SK-N-SH treated with all-trans-retinoic acid at 6 μM for 48 hours (cell line): Measurements from ENCODE around the gene GCSH.
"Not testable (repeated sequence)": the region's sequence is repeated elsewhere in the genome, so short reads cannot be mapped to it uniquely, and the experiment has no call there.

ENCODE experiments used
- ATAC-seq: fragments of 200-7000 bp; cut with Tn5 transposase; 3 replicates; pipeline ENCODE4 v1.9.1; 2020; ENCODE audit warnings: mild to moderate bottlenecking, moderate library complexity
- CSDC2 ChIP-seq: fragments of 250-450 bp; sonication (Bioruptor Pico); IDR thresholded peaks from 2 replicates; pipeline ENCODE4 v1.5.0; 2020; ENCODE audit warnings: mild to moderate bottlenecking, moderate library complexity
- ESRRG ChIP-seq: fragments of 250-450 bp; sonication (Bioruptor Pico); IDR thresholded peaks from 2 replicates; pipeline ENCODE4 v1.6.1; 2021; ENCODE audit warnings: mild to moderate bottlenecking
- ISL1 ChIP-seq: fragments of 250-450 bp; sonication (Bioruptor Pico); IDR thresholded peaks from 2 replicates; pipeline ENCODE4 v2.1.2; 2022; ENCODE audit warnings: mild to moderate bottlenecking, moderate library complexity
- PPARA ChIP-seq: fragments of 250-450 bp; sonication (Bioruptor Pico); IDR thresholded peaks from 2 replicates; pipeline ENCODE4 v1.5.0; 2020; ENCODE audit warnings: mild to moderate bottlenecking, borderline replicate concordance
- RARB ChIP-seq: fragments of 250-450 bp; sonication (Bioruptor Pico); IDR thresholded peaks from 2 replicates; pipeline ENCODE4 v1.8.0; 2021; ENCODE audit warnings: mild to moderate bottlenecking, moderate library complexity
- TOX ChIP-seq: fragments of 250-450 bp; sonication (Bioruptor Pico); IDR thresholded peaks from 2 replicates; pipeline ENCODE4 v1.8.0; 2021; ENCODE audit warnings: mild to moderate bottlenecking, moderate library complexity, borderline replicate concordance
- ZC3H10 ChIP-seq: fragments of 250-450 bp; sonication (Bioruptor Pico); IDR thresholded peaks from 2 replicates; pipeline ENCODE4 v1.5.1; 2021; ENCODE audit warnings: mild to moderate bottlenecking, moderate library complexity
- ZFP3 ChIP-seq: fragments of 250-450 bp; sonication (Bioruptor Pico); IDR thresholded peaks from 2 replicates; pipeline ENCODE4 v1.5.0; 2020; ENCODE audit warnings: mild to moderate bottlenecking, moderate library complexity
- ZFP30 ChIP-seq: fragments of 450-650 bp; formaldehyde crosslinking; IDR thresholded peaks from 2 replicates; pipeline ENCODE4 v1.5.0; 2022; ENCODE audit warnings: mild to moderate bottlenecking, moderate library complexity
- ZNF565 ChIP-seq: fragments of 450-650 bp; formaldehyde crosslinking; conservative IDR thresholded peaks from 2 replicates; pipeline ENCODE4 v1.5.0; 2020; ENCODE audit warnings: low read depth, mild to moderate bottlenecking, moderate library complexity
- ZNF70 ChIP-seq: fragments of 450-650 bp; formaldehyde crosslinking; IDR thresholded peaks from 2 replicates; pipeline ENCODE4 v1.5.0; 2020; ENCODE audit warnings: mild to moderate bottlenecking, moderate library complexity
- TF ChIP-seq, protein P1 (sequence below): fragments of 250-450 bp; sonication (Bioruptor Pico); IDR thresholded peaks from 2 replicates; pipeline ENCODE4 v1.5.0; 2020; ENCODE audit warnings: mild to moderate bottlenecking, moderate library complexity
- TF ChIP-seq, protein P2 (sequence below): fragments of 250-450 bp; sonication (Bioruptor Pico); IDR thresholded peaks from 2 replicates; pipeline ENCODE4 v1.8.0; 2021; ENCODE audit warnings: low read depth, mild to moderate bottlenecking, moderate library complexity, borderline replicate concordance
- TF ChIP-seq, protein P3 (sequence below): fragments of 250-450 bp; sonication (Bioruptor Pico); IDR thresholded peaks from 2 replicates; pipeline ENCODE4 v1.8.0; 2020; ENCODE audit warnings: mild to moderate bottlenecking, moderate library complexity, borderline replicate concordance
- TF ChIP-seq, protein P4 (sequence below): fragments of 250-450 bp; sonication (Bioruptor Pico); IDR thresholded peaks from 2 replicates; pipeline ENCODE4 v1.5.1; 2021; ENCODE audit warnings: mild to moderate bottlenecking, moderate library complexity
- TF ChIP-seq, protein P5 (sequence below): fragments of 250-450 bp; sonication (Bioruptor Pico); IDR thresholded peaks from 2 replicates; pipeline ENCODE4 v1.5.1; 2020; ENCODE audit warnings: low read depth, mild to moderate bottlenecking, moderate library complexity

The GCSH gene

DNA sequence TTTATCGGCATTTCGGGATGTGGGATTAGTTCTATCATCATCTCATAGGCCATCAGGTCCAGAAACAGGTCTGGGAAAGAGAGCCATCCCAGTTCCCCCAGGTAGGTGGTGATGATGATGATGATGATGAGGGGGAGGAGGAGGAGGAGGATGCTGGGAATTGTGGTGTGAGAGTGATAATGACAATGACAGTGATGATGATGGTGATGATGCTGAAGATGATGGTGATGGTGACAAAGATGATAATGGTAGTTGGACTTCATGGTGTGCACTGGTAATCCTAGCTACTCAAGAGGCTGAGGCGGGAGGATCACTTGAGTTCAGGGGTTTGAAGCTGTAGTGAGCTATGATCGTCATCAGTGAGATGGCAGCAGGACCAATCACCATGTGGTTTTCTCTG lies 16.3 kb upstream of the GCSH start:
- TF ChIP-seq CSDC2 (CRISPR knock-in tag) (no peak), ZNF565 (CRISPR knock-in tag) (no peak), ISL1 (CRISPR knock-in tag) (no peak), PPARA (CRISPR knock-in tag) (no peak), ESRRG (CRISPR knock-in tag) (no peak), ZNF70 (no peak)
- TF ChIP-seq, protein P1, sequence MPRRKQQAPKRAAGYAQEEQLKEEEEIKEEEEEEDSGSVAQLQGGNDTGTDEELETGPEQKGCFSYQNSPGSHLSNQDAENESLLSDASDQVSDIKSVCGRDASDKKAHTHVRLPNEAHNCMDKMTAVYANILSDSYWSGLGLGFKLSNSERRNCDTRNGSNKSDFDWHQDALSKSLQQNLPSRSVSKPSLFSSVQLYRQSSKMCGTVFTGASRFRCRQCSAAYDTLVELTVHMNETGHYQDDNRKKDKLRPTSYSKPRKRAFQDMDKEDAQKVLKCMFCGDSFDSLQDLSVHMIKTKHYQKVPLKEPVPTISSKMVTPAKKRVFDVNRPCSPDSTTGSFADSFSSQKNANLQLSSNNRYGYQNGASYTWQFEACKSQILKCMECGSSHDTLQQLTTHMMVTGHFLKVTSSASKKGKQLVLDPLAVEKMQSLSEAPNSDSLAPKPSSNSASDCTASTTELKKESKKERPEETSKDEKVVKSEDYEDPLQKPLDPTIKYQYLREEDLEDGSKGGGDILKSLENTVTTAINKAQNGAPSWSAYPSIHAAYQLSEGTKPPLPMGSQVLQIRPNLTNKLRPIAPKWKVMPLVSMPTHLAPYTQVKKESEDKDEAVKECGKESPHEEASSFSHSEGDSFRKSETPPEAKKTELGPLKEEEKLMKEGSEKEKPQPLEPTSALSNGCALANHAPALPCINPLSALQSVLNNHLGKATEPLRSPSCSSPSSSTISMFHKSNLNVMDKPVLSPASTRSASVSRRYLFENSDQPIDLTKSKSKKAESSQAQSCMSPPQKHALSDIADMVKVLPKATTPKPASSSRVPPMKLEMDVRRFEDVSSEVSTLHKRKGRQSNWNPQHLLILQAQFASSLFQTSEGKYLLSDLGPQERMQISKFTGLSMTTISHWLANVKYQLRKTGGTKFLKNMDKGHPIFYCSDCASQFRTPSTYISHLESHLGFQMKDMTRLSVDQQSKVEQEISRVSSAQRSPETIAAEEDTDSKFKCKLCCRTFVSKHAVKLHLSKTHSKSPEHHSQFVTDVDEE (CRISPR knock-in tag), result no peak
- no peak for ATAC-seq

DNA sequence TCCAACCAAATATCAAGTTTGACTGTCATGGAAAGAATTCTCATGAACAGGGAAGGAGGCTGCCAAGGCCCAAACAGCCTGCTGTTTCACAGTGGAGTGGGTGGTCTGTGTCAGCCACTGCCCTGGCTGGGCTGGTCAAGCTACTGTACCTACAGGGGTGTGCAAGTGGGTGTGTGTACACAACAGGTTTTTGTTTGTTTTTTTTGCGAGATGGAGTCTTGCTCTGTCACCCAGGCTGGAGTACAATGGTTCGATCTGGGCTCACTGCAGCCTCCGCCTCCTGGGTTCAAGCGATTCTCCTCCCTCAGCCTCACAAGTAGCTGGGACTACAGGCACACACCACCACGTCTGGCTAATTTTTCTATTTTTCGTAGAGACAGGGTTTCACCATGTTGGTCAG lies 13.1 kb upstream of the GCSH start:
- not testable (repeated sequence) for ATAC-seq

DNA sequence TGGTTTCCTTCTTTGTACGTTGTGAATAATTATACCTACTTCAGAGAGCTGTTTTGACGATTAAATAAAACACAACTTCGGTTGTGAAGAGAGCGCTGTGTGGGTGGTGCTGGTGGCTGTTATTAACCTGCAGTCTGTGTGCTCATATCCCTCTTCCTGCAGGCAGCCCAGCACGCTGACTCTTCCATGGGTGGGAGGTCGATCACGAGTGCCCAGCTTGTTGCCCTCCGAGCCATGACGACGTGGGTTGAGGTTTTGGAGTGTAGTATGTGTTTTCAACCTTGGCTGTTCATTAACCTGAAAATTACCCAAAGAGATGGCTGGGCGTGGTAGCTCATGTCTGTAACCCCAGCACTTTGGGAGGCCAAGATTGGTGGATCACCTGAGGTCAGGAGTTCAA lies 11.3 kb upstream of the GCSH start:
- no peak for ATAC-seq
- TF ChIP-seq, protein P2, sequence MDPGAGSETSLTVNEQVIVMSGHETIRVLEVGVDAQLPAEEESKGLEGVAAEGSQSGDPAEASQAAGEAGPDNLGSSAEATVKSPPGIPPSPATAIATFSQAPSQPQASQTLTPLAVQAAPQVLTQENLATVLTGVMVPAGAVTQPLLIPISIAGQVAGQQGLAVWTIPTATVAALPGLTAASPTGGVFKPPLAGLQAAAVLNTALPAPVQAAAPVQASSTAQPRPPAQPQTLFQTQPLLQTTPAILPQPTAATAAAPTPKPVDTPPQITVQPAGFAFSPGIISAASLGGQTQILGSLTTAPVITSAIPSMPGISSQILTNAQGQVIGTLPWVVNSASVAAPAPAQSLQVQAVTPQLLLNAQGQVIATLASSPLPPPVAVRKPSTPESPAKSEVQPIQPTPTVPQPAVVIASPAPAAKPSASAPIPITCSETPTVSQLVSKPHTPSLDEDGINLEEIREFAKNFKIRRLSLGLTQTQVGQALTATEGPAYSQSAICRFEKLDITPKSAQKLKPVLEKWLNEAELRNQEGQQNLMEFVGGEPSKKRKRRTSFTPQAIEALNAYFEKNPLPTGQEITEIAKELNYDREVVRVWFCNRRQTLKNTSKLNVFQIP, result no peak
- TF ChIP-seq ZC3H10 (CRISPR knock-in tag), result no peak
- no peak for TF ChIP-seq TOX (CRISPR knock-in tag)
- TF ChIP-seq ZFP3, result no peak
- TF ChIP-seq, protein P3, sequence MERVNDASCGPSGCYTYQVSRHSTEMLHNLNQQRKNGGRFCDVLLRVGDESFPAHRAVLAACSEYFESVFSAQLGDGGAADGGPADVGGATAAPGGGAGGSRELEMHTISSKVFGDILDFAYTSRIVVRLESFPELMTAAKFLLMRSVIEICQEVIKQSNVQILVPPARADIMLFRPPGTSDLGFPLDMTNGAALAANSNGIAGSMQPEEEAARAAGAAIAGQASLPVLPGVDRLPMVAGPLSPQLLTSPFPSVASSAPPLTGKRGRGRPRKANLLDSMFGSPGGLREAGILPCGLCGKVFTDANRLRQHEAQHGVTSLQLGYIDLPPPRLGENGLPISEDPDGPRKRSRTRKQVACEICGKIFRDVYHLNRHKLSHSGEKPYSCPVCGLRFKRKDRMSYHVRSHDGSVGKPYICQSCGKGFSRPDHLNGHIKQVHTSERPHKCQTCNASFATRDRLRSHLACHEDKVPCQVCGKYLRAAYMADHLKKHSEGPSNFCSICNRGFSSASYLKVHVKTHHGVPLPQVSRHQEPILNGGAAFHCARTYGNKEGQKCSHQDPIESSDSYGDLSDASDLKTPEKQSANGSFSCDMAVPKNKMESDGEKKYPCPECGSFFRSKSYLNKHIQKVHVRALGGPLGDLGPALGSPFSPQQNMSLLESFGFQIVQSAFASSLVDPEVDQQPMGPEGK (CRISPR knock-in tag), result no peak
- no peak for TF ChIP-seq CSDC2 (CRISPR knock-in tag)
- TF ChIP-seq PPARA (CRISPR knock-in tag), result no peak
- no peak for TF ChIP-seq ZNF565 (CRISPR knock-in tag)
- TF ChIP-seq, protein P1 (CRISPR knock-in tag), result no peak
- no peak for TF ChIP-seq RARB (CRISPR knock-in tag)
- no peak for TF ChIP-seq ZFP30 (CRISPR knock-in tag)
- TF ChIP-seq, protein P4, sequence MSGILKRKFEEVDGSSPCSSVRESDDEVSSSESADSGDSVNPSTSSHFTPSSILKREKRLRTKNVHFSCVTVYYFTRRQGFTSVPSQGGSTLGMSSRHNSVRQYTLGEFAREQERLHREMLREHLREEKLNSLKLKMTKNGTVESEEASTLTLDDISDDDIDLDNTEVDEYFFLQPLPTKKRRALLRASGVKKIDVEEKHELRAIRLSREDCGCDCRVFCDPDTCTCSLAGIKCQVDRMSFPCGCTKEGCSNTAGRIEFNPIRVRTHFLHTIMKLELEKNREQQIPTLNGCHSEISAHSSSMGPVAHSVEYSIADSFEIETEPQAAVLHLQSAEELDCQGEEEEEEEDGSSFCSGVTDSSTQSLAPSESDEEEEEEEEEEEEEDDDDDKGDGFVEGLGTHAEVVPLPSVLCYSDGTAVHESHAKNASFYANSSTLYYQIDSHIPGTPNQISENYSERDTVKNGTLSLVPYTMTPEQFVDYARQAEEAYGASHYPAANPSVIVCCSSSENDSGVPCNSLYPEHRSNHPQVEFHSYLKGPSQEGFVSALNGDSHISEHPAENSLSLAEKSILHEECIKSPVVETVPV (CRISPR knock-in tag), result no peak
- TF ChIP-seq, protein P5, sequence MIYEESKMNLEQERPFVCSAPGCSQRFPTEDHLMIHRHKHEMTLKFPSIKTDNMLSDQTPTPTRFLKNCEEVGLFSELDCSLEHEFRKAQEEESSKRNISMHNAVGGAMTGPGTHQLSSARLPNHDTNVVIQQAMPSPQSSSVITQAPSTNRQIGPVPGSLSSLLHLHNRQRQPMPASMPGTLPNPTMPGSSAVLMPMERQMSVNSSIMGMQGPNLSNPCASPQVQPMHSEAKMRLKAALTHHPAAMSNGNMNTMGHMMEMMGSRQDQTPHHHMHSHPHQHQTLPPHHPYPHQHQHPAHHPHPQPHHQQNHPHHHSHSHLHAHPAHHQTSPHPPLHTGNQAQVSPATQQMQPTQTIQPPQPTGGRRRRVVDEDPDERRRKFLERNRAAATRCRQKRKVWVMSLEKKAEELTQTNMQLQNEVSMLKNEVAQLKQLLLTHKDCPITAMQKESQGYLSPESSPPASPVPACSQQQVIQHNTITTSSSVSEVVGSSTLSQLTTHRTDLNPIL (CRISPR knock-in tag), result no peak
- no peak for TF ChIP-seq ESRRG (CRISPR knock-in tag)
- TF ChIP-seq ISL1 (CRISPR knock-in tag), result no peak
